Epithelial cell of proximal tubule (primary cell): ENCODE data around the gene NUF2. TPM values are rescaled to one million over a fixed set of nuclear protein-coding genes. Genes with fewer than 3 reads are reported as not detected.
"Not testable (repeated sequence)": the region's sequence is repeated elsewhere in the genome, so short reads cannot be mapped to it uniquely, and the experiment has no call there.

ENCODE experiments used
- DNase-seq: peaks from one replicate; pipeline ENCODE4 v3.0.0-alpha.2; 2011; ENCODE audit warnings: low read depth
- H3K4me3 ChIP-seq: 2 replicates; pipeline ENCODE4 v1.5.1; 2011; ENCODE audit warnings: low read depth, mild to moderate bottlenecking, low read length
- total RNA-seq: library from RNA; depleted of rRNA; stranded (reverse); fragments of >200 nt; gene quantifications from 2 replicates; pipeline ENCODE4 v1.2.3, GENCODE V29; 2015
- TF ChIP-seq, protein P1 (sequence below): conservative IDR thresholded peaks from 2 replicates; pipeline ENCODE4 v1.5.1; 2012; ENCODE audit warnings: low read depth, mild to moderate bottlenecking, low read length

NUF2 gene
- total RNA-seq, 1 donor from 2014 or later, result 43.6 TPM

DNA sequence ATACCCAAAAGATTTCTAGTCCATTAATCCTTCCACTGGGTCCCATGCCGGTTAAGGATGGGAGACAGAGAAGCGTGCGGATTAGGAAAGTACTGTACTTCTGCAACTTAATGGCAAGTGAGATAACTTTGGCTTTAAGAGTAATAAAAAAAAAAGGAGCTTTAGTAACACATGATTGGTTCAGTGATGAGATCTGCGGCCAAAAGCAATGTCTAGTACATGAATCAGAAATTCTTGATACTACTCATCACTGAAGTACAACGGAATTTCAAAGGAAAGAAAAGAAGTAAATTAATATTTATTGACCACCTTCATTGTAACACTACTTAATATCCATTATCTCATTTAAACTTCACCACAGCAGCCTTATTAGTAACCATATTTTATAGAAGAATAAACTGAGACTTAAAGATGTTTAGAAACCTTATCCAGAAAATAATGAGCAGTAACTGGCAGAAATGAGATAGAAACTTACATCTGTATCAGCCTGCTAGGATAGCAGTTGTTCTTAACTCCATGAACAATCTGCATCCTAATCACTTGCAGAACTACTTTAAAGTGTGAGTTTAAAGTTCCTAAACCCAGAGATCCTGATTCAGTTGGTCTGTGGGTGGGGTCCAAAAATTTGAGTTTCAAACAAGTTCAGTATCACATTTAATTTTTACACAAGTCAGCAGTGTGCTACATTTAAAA, 14.1 kb upstream of the NUF2 start:
- no peak overlapping the region for H3K4me3 ChIP-seq
- DNase-seq, result peak; percentile 74
- TF ChIP-seq, protein P1, sequence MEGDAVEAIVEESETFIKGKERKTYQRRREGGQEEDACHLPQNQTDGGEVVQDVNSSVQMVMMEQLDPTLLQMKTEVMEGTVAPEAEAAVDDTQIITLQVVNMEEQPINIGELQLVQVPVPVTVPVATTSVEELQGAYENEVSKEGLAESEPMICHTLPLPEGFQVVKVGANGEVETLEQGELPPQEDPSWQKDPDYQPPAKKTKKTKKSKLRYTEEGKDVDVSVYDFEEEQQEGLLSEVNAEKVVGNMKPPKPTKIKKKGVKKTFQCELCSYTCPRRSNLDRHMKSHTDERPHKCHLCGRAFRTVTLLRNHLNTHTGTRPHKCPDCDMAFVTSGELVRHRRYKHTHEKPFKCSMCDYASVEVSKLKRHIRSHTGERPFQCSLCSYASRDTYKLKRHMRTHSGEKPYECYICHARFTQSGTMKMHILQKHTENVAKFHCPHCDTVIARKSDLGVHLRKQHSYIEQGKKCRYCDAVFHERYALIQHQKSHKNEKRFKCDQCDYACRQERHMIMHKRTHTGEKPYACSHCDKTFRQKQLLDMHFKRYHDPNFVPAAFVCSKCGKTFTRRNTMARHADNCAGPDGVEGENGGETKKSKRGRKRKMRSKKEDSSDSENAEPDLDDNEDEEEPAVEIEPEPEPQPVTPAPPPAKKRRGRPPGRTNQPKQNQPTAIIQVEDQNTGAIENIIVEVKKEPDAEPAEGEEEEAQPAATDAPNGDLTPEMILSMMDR, result no peak

GRCh38 chr1:163308811-163309210, 12.9 kb upstream of the NUF2 start:
- no peak overlapping the region for H3K4me3 ChIP-seq
- TF ChIP-seq, protein P1, result no peak

DNA sequence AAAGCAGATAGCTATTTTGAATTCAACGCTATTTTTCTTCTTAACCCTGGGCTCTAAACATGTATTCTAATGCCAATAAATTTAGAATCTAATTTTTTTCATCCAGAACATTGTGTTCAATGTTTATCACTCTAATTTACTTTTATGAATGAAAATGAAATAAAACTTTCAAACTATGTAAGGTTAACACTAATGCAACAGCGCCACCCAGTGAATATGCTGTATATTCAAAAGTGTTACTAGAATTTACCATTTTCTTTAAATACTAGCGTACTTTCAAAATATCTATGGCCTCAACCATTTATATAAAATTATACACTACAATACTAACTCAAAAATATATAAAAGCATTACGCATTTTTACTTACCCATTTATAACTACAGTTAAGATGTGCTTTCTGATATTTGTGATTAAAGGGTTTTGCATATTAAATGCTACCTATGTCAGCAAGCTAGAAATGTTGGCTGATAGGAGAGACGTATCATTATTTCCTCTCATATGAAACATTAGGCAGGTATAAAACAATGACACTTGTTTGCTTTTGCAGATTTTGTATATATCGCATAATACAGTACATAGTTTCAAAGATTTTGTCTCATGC, 5.9 kb upstream of the NUF2 start:
- TF ChIP-seq, protein P1, result peak; percentile 58
- DNase-seq, result no peak
- H3K4me3 ChIP-seq, result no peak overlapping the region

More at GRCh38 chr1:163308811-163309210, 12.9 kb upstream of the NUF2 start:
- no peak for DNase-seq

DNA sequence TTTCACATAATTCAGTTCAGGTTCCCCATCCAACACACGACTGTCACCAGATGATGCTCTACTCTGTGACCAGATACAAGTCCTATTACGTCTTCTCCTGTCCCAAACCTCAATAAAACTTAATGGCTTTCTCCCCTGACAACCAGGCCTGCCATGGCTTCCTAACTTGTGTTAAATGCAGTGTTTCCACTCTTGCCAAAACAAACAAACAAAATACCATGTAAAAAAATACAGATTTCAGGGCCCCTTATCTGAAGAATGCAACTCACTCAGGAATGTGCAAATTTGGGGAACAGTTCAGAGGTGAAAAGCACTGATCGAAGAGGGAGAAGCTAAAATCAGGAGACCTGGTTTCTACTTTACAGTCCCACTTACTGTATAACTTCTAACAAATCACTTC, 863 bp upstream of the NUF2 start:
- TF ChIP-seq, protein P1, result no peak
- no peak for DNase-seq
- H3K4me3 ChIP-seq, result peak overlapping the region; percentile 93

DNA sequence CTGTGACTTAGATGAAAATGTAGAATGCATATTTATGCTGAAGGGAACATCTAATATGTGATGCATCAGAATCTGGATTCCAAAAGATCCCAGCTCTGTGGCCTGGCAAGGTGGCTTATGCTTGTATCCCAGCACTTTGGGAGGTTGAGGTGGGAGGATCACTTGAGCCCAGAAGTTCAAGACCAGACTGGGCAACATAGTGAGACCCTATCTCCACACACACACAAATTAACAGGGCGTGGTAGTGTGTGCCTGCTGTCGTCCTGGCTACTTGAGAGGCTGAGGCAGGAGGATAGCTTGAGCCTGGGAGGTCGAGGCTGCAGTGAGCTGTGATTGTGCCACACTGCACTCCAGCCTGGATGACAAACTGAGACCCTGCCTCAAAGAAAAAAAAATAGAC, 1.6 kb downstream of the NUF2 start:
- not testable (repeated sequence) for DNase-seq
- peak overlapping the region; percentile 93 for H3K4me3 ChIP-seq

DNA sequence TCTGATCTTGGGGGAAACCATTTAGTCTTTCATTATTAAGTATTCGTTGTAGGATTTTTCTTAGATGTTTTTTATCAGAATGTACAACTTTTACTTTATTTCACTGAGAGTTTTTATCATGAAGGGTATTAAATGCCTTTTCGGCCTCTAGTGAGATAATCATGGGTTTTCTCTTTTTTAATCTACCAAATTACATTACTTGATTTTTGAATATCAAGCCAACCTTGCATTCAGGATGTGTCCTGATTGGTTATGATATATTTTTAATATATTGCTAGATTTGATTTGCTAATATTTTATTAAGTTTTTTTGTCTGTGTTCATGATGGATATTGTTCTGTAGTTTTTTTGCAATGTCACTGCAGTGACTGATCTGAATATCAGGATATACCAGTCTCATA, 9.4 kb downstream of the NUF2 start:
- H3K4me3 ChIP-seq, result no peak overlapping the region
- no peak for DNase-seq
- TF ChIP-seq, protein P1, result no peak

GRCh38 chr1:163335216-163335615, 13.5 kb downstream of the NUF2 start:
- TF ChIP-seq, protein P1, result no peak

More at GRCh38 chr1:163335216-163335615, 13.5 kb downstream of the NUF2 start:
- no peak overlapping the region for H3K4me3 ChIP-seq
- DNase-seq, result no peak
